ENCODE measurements around the gene ST8SIA2. TPM values are rescaled to one million over a fixed set of nuclear protein-coding genes. Genes with fewer than 3 reads are reported as not detected.

The ST8SIA2 gene
- total RNA-seq, 1 experiment from 2014 or later: 2.9 TPM

- peaks cover 10% of the 10 kb centered on the region for H3K36me3 Mint-ChIP-seq
- TF ChIP-seq TP53 (CRISPR knock-in tag; IDR thresholded peaks at IDR 0.05) (no peak), ZBTB21 (CRISPR knock-in tag; IDR thresholded peaks at IDR 0.05; ENCODE audit: borderline replicate concordance) (no peak), NFYB (CRISPR knock-in tag; conservative IDR thresholded peaks at IDR 0.05; ENCODE audit: low read depth) (no peak), SOX15 (CRISPR knock-in tag; IDR thresholded peaks at IDR 0.05) (no peak), ZNF232 (CRISPR knock-in tag; IDR thresholded peaks at IDR 0.05) (no peak), FOXP1 (CRISPR knock-in tag; IDR thresholded peaks at IDR 0.05; ENCODE audit: borderline replicate concordance) (no peak), FOXK1 (CRISPR knock-in tag; IDR thresholded peaks at IDR 0.05) (no peak)
- TF ChIP-seq, protein P1, sequence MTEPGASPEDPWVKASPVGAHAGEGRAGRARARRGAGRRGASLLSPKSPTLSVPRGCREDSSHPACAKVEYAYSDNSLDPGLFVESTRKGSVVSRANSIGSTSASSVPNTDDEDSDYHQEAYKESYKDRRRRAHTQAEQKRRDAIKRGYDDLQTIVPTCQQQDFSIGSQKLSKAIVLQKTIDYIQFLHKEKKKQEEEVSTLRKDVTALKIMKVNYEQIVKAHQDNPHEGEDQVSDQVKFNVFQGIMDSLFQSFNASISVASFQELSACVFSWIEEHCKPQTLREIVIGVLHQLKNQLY (CRISPR knock-in tag; IDR thresholded peaks at IDR 0.05): no peak
- TF ChIP-seq, protein P2, sequence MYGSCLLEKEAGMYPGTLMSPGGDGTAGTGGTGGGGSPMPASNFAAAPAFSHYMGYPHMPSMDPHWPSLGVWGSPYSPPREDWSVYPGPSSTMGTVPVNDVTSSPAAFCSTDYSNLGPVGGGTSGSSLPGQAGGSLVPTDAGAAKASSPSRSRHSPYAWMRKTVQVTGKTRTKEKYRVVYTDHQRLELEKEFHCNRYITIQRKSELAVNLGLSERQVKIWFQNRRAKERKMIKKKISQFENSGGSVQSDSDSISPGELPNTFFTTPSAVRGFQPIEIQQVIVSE (CRISPR knock-in tag; IDR thresholded peaks at IDR 0.05; ENCODE audit: borderline replicate concordance): no peak
- TF ChIP-seq, protein P3, sequence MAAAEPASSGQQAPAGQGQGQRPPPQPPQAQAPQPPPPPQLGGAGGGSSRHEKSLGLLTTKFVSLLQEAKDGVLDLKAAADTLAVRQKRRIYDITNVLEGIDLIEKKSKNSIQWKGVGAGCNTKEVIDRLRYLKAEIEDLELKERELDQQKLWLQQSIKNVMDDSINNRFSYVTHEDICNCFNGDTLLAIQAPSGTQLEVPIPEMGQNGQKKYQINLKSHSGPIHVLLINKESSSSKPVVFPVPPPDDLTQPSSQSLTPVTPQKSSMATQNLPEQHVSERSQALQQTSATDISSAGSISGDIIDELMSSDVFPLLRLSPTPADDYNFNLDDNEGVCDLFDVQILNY (CRISPR knock-in tag; IDR thresholded peaks at IDR 0.05): no peak
- H3K27ac Mint-ChIP-seq: no peak overlapping the region
- peaks cover 7% of the 10 kb centered on the region for H3K4me1 Mint-ChIP-seq
- ChIA-PET CTCF (interaction anchor here (0.7 kb wide), 1 partner anchor 388 kb away, joined by 3 read pairs; no protein-coding TSS in a partner anchor), POLR2A (no interaction called here)
- H3K4me3 Mint-ChIP-seq: no peak overlapping the region
- peaks cover 4% of the 10 kb centered on the region for H3K27me3 Mint-ChIP-seq (ENCODE audit: low read depth)
- DNase-seq (ENCODE audit: low spot score) (no peak), ATAC-seq (no peak)
- H3K9me3 Mint-ChIP-seq: peaks cover 16% of the 10 kb centered on the region
These were observed 91.8 kb downstream of the ST8SIA2 start for GRCh38 chr15:92485441-92485840.

DNA sequence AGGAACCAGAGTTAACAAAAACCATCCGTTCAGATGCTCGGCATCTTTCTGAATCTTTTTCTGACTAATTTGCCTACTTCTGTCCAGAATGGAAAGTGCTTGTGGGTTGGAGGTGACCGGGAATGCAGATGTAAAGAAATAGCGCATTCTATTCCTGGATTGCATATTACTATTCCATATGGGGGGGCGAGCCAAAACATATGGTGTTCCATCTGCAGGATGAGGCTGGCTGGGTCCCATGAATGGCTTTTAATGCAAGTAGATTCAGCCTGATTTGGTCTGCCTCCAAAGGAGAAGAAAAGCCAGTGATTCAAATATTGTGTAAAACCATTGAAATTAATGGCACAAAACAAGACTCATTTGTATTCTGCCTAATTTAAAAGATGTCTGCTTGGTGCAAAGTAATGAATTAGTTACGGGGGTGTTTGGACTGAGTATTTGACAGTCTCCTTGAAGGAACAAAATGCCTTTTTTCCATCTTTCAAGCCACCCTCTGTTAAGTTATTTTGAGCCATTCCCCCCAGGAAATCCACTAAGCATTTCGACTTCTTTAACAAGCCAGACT lies 99.0 kb downstream of the ST8SIA2 start:
- Mint-ChIP-seq H3K27me3 (ENCODE audit: low read depth) (peaks cover 4% of the 10 kb centered on the region), H3K27ac (no peak overlapping the region), H3K9me3 (peaks cover 19% of the 10 kb centered on the region), H3K4me3 (no peak overlapping the region), H3K4me1 (no peaks in the 10 kb centered on the region), H3K36me3 (peaks cover 10% of the 10 kb centered on the region)
- DNase-seq (ENCODE audit: low spot score) (no peak), ATAC-seq (no peak)
- ChIA-PET POLR2A (no interaction called here), CTCF (no interaction called here)
- TF ChIP-seq MYBL2 (CRISPR knock-in tag; IDR thresholded peaks at IDR 0.05) (no peak), NR2C2 (CRISPR knock-in tag; IDR thresholded peaks at IDR 0.05) (no peak), SP1 (CRISPR knock-in tag; conservative IDR thresholded peaks at IDR 0.05) (no peak), ZNF232 (CRISPR knock-in tag; IDR thresholded peaks at IDR 0.05) (no peak), CTCF (IDR thresholded peaks at IDR 0.05) (no peak), ESRRA (CRISPR knock-in tag; IDR thresholded peaks at IDR 0.05; ENCODE audit: borderline replicate concordance) (no peak), ERG (CRISPR knock-in tag; IDR thresholded peaks at IDR 0.05) (no peak), CREM (CRISPR knock-in tag; IDR thresholded peaks at IDR 0.05) (no peak), NR1H2 (CRISPR knock-in tag; IDR thresholded peaks at IDR 0.05) (no peak), NFYB (CRISPR knock-in tag; conservative IDR thresholded peaks at IDR 0.05; ENCODE audit: low read depth) (no peak), ZNF317 (CRISPR knock-in tag; IDR thresholded peaks at IDR 0.05; ENCODE audit: borderline replicate concordance, low read depth) (no peak)
- TF ChIP-seq, protein P4, sequence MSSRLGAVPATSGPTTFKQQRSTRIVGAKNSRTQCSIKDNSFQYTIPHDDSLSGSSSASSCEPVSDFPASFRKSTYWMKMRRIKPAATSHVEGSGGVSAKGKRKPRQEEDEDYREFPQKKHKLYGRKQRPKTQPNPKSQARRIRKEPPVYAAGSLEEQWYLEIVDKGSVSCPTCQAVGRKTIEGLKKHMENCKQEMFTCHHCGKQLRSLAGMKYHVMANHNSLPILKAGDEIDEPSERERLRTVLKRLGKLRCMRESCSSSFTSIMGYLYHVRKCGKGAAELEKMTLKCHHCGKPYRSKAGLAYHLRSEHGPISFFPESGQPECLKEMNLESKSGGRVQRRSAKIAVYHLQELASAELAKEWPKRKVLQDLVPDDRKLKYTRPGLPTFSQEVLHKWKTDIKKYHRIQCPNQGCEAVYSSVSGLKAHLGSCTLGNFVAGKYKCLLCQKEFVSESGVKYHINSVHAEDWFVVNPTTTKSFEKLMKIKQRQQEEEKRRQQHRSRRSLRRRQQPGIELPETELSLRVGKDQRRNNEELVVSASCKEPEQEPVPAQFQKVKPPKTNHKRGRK (CRISPR knock-in tag; IDR thresholded peaks at IDR 0.05; ENCODE audit: borderline replicate concordance): no peak
- TF ChIP-seq, protein P5, sequence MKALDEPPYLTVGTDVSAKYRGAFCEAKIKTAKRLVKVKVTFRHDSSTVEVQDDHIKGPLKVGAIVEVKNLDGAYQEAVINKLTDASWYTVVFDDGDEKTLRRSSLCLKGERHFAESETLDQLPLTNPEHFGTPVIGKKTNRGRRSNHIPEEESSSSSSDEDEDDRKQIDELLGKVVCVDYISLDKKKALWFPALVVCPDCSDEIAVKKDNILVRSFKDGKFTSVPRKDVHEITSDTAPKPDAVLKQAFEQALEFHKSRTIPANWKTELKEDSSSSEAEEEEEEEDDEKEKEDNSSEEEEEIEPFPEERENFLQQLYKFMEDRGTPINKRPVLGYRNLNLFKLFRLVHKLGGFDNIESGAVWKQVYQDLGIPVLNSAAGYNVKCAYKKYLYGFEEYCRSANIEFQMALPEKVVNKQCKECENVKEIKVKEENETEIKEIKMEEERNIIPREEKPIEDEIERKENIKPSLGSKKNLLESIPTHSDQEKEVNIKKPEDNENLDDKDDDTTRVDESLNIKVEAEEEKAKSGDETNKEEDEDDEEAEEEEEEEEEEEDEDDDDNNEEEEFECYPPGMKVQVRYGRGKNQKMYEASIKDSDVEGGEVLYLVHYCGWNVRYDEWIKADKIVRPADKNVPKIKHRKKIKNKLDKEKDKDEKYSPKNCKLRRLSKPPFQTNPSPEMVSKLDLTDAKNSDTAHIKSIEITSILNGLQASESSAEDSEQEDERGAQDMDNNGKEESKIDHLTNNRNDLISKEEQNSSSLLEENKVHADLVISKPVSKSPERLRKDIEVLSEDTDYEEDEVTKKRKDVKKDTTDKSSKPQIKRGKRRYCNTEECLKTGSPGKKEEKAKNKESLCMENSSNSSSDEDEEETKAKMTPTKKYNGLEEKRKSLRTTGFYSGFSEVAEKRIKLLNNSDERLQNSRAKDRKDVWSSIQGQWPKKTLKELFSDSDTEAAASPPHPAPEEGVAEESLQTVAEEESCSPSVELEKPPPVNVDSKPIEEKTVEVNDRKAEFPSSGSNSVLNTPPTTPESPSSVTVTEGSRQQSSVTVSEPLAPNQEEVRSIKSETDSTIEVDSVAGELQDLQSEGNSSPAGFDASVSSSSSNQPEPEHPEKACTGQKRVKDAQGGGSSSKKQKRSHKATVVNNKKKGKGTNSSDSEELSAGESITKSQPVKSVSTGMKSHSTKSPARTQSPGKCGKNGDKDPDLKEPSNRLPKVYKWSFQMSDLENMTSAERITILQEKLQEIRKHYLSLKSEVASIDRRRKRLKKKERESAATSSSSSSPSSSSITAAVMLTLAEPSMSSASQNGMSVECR (CRISPR knock-in tag; IDR thresholded peaks at IDR 0.05; ENCODE audit: borderline replicate concordance): no peak

Measured in WTC11 (cell line).